ENCODE measurements around the gene EID1.
"Not testable (repeated sequence)": the region's sequence is repeated elsewhere in the genome, so short reads cannot be mapped to it uniquely, and the experiment has no call there.

EID1 gene

DNA sequence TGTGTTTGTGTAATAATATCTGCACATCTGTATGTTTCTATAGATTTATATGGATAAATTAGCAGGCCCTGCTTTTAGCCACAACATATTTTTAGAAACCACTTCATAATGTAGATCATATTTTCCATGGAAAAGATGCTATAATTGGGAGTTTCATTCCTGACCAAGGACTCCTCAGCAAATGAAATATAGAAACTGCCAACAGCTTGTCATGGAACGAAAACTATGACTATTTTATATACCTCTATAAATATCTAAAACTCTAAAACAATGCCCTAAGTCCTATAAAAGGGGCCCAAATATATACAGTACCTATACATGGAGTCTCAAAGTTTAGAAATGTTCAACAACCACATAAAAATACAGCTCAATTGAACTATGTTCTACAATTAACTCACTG, 27.9 kb downstream of the EID1 start:
- in situ Hi-C loops (cut with HindIII; ENCODE audit: low sequenced_read_pairs): no loop called here

GRCh38 chr15:48909313-48909712, 31.4 kb downstream of the EID1 start:
- in situ Hi-C loops (cut with HindIII; ENCODE audit: low sequenced_read_pairs): not testable (repeated sequence)

GRCh38 chr15:48910554-48910953, 32.6 kb downstream of the EID1 start:
- in situ Hi-C loops (cut with HindIII; ENCODE audit: low sequenced_read_pairs): not testable (repeated sequence)

DNA sequence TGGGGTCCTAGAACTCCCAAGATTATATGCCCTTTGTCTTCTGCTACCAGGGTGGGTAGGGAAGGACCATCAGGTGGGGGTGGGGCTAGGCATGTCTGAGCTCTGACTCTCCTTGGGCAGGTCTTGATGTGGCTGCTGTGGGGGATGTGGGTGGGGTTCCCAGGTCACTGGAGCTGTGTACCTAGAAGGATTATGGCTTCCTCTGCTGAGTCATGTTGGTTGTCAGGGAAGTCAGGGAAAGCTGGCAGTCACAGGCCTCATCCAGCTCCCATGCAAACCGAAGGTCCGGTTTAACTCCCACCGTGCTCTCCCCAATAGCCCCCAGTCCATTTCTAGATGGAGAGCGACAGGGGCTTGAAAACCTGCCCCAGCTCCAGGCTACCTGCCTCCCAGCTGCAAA, 35.2 kb downstream of the EID1 start:
- in situ Hi-C loops (cut with HindIII; ENCODE audit: low sequenced_read_pairs): no loop called here

DNA sequence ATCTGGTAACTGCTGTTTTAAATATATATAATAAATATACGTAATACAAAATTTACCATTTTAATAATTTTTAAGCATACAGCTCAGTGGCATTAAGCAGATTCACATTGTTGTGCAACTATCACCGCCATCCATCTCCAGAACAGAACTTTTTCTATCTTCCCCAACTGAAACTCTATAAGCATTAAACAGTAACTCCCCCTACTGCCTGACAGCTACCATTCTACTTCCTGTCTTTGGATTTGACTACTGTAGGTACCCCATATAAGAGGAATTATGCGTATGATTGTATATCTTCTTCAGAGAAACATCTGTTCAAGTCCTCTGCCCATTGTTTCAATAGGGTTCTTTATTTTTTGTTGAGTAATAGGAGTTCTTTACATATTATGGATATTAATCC, 36.8 kb downstream of the EID1 start:
- in situ Hi-C loops (cut with HindIII; ENCODE audit: low sequenced_read_pairs): no loop called here

DNA sequence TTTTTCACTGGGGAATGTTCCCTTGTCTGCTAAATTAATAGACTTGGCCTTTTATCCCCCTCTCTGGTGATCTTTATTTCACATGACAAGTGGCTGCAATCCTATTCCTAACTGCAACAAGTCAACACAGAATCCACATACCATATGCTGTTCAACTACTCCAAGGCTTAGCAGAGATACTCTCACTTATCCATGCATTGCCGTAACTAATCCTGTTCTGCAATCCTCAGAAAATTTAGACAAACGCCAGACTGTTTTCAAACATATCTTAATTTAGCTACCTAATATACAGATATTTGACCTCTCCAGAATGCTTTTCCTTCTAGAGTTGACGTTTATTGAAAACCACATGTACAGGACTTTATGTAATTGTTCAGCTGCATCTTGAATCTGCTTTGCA, 37.9 kb downstream of the EID1 start:
- in situ Hi-C loops (cut with HindIII; ENCODE audit: low sequenced_read_pairs): no loop called here

- in situ Hi-C loops (cut with HindIII; ENCODE audit: low sequenced_read_pairs): no loop called here
Observed at GRCh38 chr15:48916721-48917120, 38.8 kb downstream of the EID1 start.

DNA sequence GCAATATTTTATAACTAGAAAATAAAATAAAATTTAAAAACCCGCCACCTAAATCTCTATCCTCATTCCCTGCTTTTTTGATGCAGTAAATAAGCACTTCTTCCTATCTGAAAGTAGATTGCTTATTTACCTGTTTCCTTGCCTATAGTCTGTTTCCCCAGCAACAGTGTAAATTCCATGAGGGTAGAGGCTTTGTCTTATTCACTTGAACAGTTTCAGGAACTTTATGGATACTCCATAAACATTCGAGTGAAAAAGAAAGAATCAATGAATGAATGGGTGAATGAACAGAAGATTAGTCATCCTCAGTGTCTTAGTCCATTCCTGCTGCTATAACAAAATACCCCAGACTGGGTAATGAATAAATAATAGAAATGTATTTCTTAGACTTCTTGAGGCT, 44.1 kb downstream of the EID1 start:
- in situ Hi-C loops (cut with HindIII; ENCODE audit: low sequenced_read_pairs): no loop called here

- in situ Hi-C loops (cut with HindIII; ENCODE audit: low sequenced_read_pairs): no loop called here
Observed at GRCh38 chr15:48924528-48925393, 46.8 kb downstream of the EID1 start.

DNA sequence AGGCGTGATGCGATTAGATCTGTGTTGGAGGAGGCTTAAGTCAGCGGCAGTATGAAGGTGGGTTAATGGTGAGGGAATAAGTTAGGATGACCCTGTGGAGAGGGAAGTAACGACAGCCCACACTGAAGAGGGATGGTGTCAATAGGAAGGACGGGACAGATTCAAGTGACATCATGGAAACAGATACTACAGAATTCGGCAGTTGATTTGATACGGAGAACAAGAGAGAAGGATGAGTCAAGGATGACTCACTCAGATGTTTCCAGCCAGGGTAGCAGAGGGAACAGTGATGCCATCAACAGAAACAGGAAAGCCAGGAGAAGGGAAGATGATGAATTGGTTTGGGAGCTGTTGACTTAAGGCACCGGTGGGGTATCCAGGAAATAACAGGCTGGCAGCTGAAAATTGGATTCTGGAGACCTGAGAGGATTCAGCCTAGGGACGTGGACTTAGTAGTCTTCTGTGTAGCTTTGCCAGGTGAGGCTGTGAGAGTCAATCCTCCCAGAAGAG, 47.8 kb downstream of the EID1 start:
- in situ Hi-C loops (cut with HindIII; ENCODE audit: low sequenced_read_pairs): no loop called here

DNA sequence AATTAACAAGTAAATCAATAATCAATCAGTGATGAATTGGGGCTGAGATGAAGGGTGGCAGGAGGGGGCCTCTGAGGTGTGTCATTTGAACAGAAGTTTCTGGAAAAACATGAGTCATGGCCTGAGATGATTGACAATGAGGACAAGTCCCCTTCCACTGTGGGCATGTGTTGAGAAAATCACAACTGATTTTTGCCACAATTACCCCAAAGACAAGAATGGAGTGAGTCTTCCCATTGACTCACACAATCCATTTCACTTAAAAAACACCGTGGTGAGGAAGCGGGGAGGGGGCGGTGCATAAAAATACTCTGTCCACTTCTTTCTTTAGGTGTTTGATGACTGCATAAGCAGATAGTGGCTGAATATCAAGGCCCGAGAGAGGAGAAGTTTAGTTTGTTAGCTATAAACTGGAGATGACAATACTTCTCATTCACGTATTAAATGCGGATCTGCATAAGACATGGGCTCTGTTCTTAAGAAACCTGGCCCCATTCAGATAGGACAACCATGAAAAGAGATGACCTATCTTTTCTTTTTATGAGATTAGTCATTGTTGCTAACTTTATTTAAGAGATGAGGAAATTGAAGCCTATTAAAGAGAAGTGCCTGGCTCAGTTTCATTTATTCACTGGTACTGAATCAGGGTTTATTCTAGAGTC, 51.1 kb downstream of the EID1 start:
- in situ Hi-C loops (cut with HindIII; ENCODE audit: low sequenced_read_pairs): no loop called here

DNA sequence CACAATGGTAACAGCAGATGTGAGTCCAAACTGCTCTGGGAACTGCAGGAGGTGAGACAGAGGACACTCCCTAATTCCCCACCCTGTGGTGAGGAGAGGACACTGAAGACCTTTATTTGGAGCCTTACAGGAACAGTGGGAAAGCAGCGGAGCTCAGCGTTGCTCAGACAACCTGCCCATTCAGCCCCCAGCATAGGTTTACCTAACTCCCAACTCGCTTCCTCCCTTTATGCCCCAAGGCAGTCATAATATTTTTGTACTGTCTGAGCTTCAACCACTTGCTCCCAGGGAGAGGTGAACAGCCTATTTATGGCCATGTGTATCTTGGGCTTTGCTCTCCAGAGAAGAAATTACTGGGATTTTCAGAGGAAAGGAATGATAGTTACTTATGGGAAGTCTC, 51.7 kb downstream of the EID1 start:
- in situ Hi-C loops (cut with HindIII; ENCODE audit: low sequenced_read_pairs): no loop called here
